GM06990 (cell line): ENCODE measurements around the gene DUOX1.
A peak's percentile ranks its signal among the peaks of the same experiment; 100 is the strongest.

ENCODE experiments used
- DNase-seq: peaks from one replicate; pipeline ENCODE4 v3.0.0-alpha.2; 2011; ENCODE audit not compliant: insufficient read length; ENCODE audit errors: extremely low read depth
- H3K27me3 ChIP-seq: replicated peaks from 2 replicates; pipeline ENCODE4 v1.6.0; 2011; ENCODE audit warnings: low read length; ENCODE audit not compliant: control insufficient read depth, insufficient read depth
- H3K36me3 ChIP-seq: 2 replicates; pipeline ENCODE4 v1.5.1; 2011; ENCODE audit warnings: low read length; ENCODE audit not compliant: control insufficient read depth, insufficient read depth
- H3K4me3 ChIP-seq: replicated peaks from 2 replicates; pipeline ENCODE4 v1.5.1; 2011; ENCODE audit warnings: low read depth, mild to moderate bottlenecking, control low read depth, low read length
- CTCF ChIP-seq: IDR thresholded peaks from 2 replicates; pipeline ENCODE4 v1.5.1; 2011; ENCODE audit warnings: low read length, control low read depth, mild to moderate bottlenecking, inconsistent platforms; ENCODE audit not compliant: insufficient read depth, poor library complexity, severe bottlenecking

Gene DUOX1

GRCh38 chr15:45156744-45157455, 27.1 kb downstream of the DUOX1 start:
- Histone ChIP-seq H3K4me3 (no peak overlapping the region), H3K36me3 (no peaks in the 10 kb centered on the region; the same call in 1 of the 2 replicates), H3K27me3 (no peaks in the 10 kb centered on the region)
- no peak for DNase-seq
- TF ChIP-seq CTCF, result no peak

GRCh38 chr15:45157974-45158373, 28.2 kb downstream of the DUOX1 start:
- Histone ChIP-seq H3K4me3 (no peak overlapping the region), H3K27me3 (no peaks in the 10 kb centered on the region), H3K36me3 (no peaks in the 10 kb centered on the region)
- DNase-seq, result no peak
- no peak for TF ChIP-seq CTCF

GRCh38 chr15:45161666-45162065, 31.9 kb downstream of the DUOX1 start:
- no peak overlapping the region for H3K4me3 ChIP-seq
- H3K27me3 ChIP-seq, result no peaks in the 10 kb centered on the region
- no peaks in the 10 kb centered on the region; the same call in 1 of the 2 replicates for H3K36me3 ChIP-seq
- TF ChIP-seq CTCF, result no peak
- DNase-seq, result no peak

- no peak overlapping the region for H3K4me3 ChIP-seq
- TF ChIP-seq CTCF, result peak; percentile 93
Observed at GRCh38 chr15:45162771-45163507, 33.1 kb downstream of the DUOX1 start.

GRCh38 chr15:45163508-45163856, 33.7 kb downstream of the DUOX1 start:
- no peaks in the 10 kb centered on the region for H3K27me3 ChIP-seq
- H3K36me3 ChIP-seq, result no peaks in the 10 kb centered on the region; the same call in 1 of the 2 replicates
- TF ChIP-seq CTCF, result no peak
- no peak for DNase-seq
- no peak overlapping the region for H3K4me3 ChIP-seq

More at GRCh38 chr15:45162771-45163507, 33.1 kb downstream of the DUOX1 start:
- Histone ChIP-seq H3K27me3 (no peaks in the 10 kb centered on the region), H3K36me3 (no peaks in the 10 kb centered on the region; the same call in 1 of the 2 replicates)
- peak; percentile 40 for DNase-seq
